PC-9 (cell line): ENCODE data around the gene CCL8. TPM values are rescaled to one million over a fixed set of nuclear protein-coding genes. Genes with fewer than 3 reads are reported as not detected.

Experiments used
- BruUV-seq: library from RNA; stranded (reverse); fragments of 400-500 nt; replicated peaks from 2 replicates; lab custom pipeline; 2021; lab: Mats Ljungman, UMichigan
- CTCF ChIA-PET: fragments of 300-600 bp; sonication (Branson Sonifier 250); formaldehyde crosslinking; loops from one replicate; lab custom pipeline; 2022; ENCODE audit warnings: antibody characterized with exemption; lab: Charles Lee
- POLR2A ChIA-PET: fragments of 300-600 bp; sonication (Branson Sonifier 250); formaldehyde crosslinking; loops from one replicate; lab custom pipeline; 2022; ENCODE audit warnings: antibody characterized with exemption; ENCODE audit not compliant: unreplicated experiment; lab: Charles Lee
- DNase-seq, 2 experiments: peaks; one replicate each; pipeline versions ENCODE4 v3.0.0 to v3.0.0-alpha.2; 2015 to 2022; ENCODE audit warnings: mixed read lengths in 1 of 2
- H2AFZ ChIP-seq: fragments of 200-600 bp; sonication (generic); 2 replicates; pipeline ENCODE4 v1.8.1; 2017; ENCODE audit warnings: antibody characterized with exemption
- H3F3A ChIP-seq: fragments of 200-600 bp; sonication (generic); 2 replicates; pipeline ENCODE4 v1.8.1; 2017; ENCODE audit warnings: antibody characterized with exemption, mild to moderate bottlenecking, low read depth; ENCODE audit not compliant: insufficient read depth
- H3K27ac ChIP-seq: fragments of 200-600 bp; sonication (generic); 2 replicates; pipeline ENCODE4 v1.6.1; 2016; ENCODE audit warnings: mixed run types
- H3K27me3 ChIP-seq: fragments of 200-600 bp; sonication (generic); 2 replicates; pipeline ENCODE4 v1.6.1; 2016; ENCODE audit warnings: low read depth, mixed run types; ENCODE audit not compliant: insufficient read depth
- H3K36me3 ChIP-seq: fragments of 200-600 bp; sonication (generic); 2 replicates; pipeline ENCODE4 v1.6.1; 2016; ENCODE audit warnings: low read depth, mixed run types
- H3K4me1 ChIP-seq: fragments of 200-600 bp; sonication (generic); replicated peaks from 2 replicates; pipeline ENCODE4 v1.6.1; 2016; ENCODE audit warnings: mixed run types; ENCODE audit not compliant: insufficient read depth
- H3K4me2 ChIP-seq: fragments of 200-600 bp; sonication (generic); 2 replicates; pipeline ENCODE4 v1.6.1; 2017; ENCODE audit warnings: mixed run types
- H3K4me3 ChIP-seq: fragments of 200-600 bp; sonication (generic); 2 replicates; pipeline ENCODE4 v1.6.1; 2016; ENCODE audit warnings: mixed run types
- H3K79me2 ChIP-seq: fragments of 200-600 bp; sonication (generic); 2 replicates; pipeline ENCODE4 v1.6.1; 2017; ENCODE audit warnings: low read depth, mixed run types
- H3K9me2 ChIP-seq: fragments of 200-600 bp; sonication (generic); 2 replicates; pipeline ENCODE4 v1.8.1; 2017; ENCODE audit warnings: mild to moderate bottlenecking; ENCODE audit not compliant: insufficient read depth
- H3K9me3 ChIP-seq: fragments of 200-600 bp; sonication (generic); 2 replicates; pipeline ENCODE4 v1.8.1; 2016; ENCODE audit warnings: low read depth; ENCODE audit not compliant: insufficient read depth
- H4K20me1 ChIP-seq: fragments of 200-600 bp; sonication (generic); 2 replicates; pipeline ENCODE4 v1.8.1; 2017; ENCODE audit not compliant: insufficient read depth
- CTCF ChIP-seq: fragments of 200-600 bp; sonication (generic); conservative IDR thresholded peaks from 2 replicates; pipeline ENCODE4 v1.6.1; 2017; ENCODE audit warnings: mixed run types, antibody characterized with exemption, mild to moderate bottlenecking, moderate library complexity
- EZH2 ChIP-seq: fragments of 200-600 bp; sonication (generic); IDR thresholded peaks from 2 replicates; pipeline ENCODE4 v1.8.0; 2017; ENCODE audit warnings: antibody characterized with exemption, low read depth
- intact Hi-C: fragments of 100-400 bp; cut with micrococcal nuclease; formaldehyde crosslinking; loops from one replicate; pipeline ENCODE4 v1.10.0; 2022; ENCODE audit not compliant: unreplicated experiment
- total RNA-seq: library from RNA; stranded (reverse); gene quantifications from 2 replicates; pipeline ENCODE4 v1.2.3, GENCODE V29; 2021

Gene CCL8
- total RNA-seq, 1 experiment from 2014 or later: not detected

GRCh38 chr17:34299956-34300577, 19.2 kb upstream of the CCL8 start:
- no peak for TF ChIP-seq EZH2
- TF ChIP-seq CTCF: no peak
- DNase-seq: no peak
- no peak overlapping the region for H3K4me3 ChIP-seq
- no peak overlapping the region for H3K27ac ChIP-seq
- H3F3A ChIP-seq: no peaks in the 10 kb centered on the region
- BruUV-seq: no TSS peak
- H3K79me2 ChIP-seq: no peaks in the 10 kb centered on the region
- H4K20me1 ChIP-seq: no peaks in the 10 kb centered on the region
- intact Hi-C loops: no loop called here
- no peaks in the 10 kb centered on the region for H3K36me3 ChIP-seq
- no peak overlapping the region for H2AFZ ChIP-seq
- no peak overlapping the region for H3K4me2 ChIP-seq
- ChIA-PET CTCF (no interaction called here), POLR2A (no interaction called here)
- H3K9me2 ChIP-seq: no peaks in the 10 kb centered on the region
- no peaks in the 10 kb centered on the region for H3K9me3 ChIP-seq
- H3K4me1 ChIP-seq: no peaks in the 10 kb centered on the region
- H3K27me3 ChIP-seq: peaks cover 29% of the 10 kb centered on the region

DNA sequence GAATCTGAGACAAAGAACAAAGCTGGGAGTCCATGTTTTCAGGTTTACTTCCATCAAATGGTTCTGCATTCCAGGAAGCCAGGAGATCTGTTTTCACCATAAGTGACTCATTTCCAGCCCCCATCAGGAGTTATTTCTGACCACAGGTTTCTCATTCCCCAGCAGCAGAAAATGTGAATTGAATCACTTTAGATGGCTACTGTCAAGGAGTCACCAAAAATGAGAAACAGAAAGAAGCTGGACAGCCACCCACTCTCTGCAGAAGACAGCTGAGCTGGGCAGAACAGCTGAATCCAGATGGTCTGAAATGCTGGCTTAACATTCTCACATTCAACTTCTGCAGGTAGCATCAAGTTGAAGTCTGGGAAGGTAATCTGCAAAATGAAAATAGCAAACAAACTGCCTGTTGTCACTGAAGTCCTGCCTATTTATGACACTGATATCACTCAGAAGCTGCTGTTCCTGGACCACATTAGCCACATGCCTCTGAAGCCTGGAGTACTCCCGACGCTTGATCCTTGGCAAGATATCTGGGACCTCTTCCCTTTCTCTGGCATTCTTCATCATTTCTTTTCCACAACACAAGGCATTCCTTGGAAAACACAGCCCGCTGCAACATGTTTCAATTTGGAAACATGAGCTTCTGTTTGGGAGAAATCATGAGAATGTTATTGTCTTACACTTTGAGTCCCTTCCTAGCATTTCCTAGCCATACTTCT, 18.4 kb upstream of the CCL8 start:
- Histone ChIP-seq H3K4me1 (no peaks in the 10 kb centered on the region), H3K79me2 (no peaks in the 10 kb centered on the region), H2AFZ (no peak overlapping the region), H3K4me2 (no peak overlapping the region), H3K9me2 (no peaks in the 10 kb centered on the region), H3K36me3 (no peaks in the 10 kb centered on the region), H3K27me3 (peaks cover 29% of the 10 kb centered on the region), H3K27ac (no peak overlapping the region), H4K20me1 (no peaks in the 10 kb centered on the region), H3K9me3 (no peaks in the 10 kb centered on the region), H3F3A (no peaks in the 10 kb centered on the region), H3K4me3 (no peak overlapping the region)
- TF ChIP-seq EZH2: no peak
- TF ChIP-seq CTCF: no peak
- POLR2A ChIA-PET: no interaction called here
- intact Hi-C loops: no loop called here
- CTCF ChIA-PET: no interaction called here
- DNase-seq: no peak
- BruUV-seq: no TSS peak

GRCh38 chr17:34301986-34302385, 17.2 kb upstream of the CCL8 start:
- H3K79me2 ChIP-seq: no peaks in the 10 kb centered on the region
- no TSS peak for BruUV-seq
- no peak for DNase-seq
- no peaks in the 10 kb centered on the region for H3K4me1 ChIP-seq
- H3K4me3 ChIP-seq: no peak overlapping the region
- intact Hi-C loops: no loop called here
- no peak overlapping the region for H2AFZ ChIP-seq
- no peak overlapping the region for H3K4me2 ChIP-seq
- TF ChIP-seq CTCF (no peak), EZH2 (no peak)
- no peaks in the 10 kb centered on the region for H3F3A ChIP-seq
- no peak overlapping the region for H3K27ac ChIP-seq
- POLR2A ChIA-PET: no interaction called here
- H4K20me1 ChIP-seq: no peaks in the 10 kb centered on the region
- H3K27me3 ChIP-seq: peaks cover 40% of the 10 kb centered on the region
- CTCF ChIA-PET: no interaction called here
- no peaks in the 10 kb centered on the region for H3K9me3 ChIP-seq
- H3K9me2 ChIP-seq: no peaks in the 10 kb centered on the region
- H3K36me3 ChIP-seq: no peaks in the 10 kb centered on the region
